Activated CD4-positive, alpha-beta T cell treated with anti-CD3 and anti-CD28 coated beads, Interleukin-2, amount 50 U/mL, for 1 hour (primary cell): ENCODE data around the gene KLHL6.
A peak's percentile ranks its signal among the peaks of the same experiment; 100 is the strongest.

Source experiments
- DNase-seq: peaks from one replicate; pipeline ENCODE4 v3.0.0-alpha.2; 2020

The KLHL6 gene

GRCh38 chr3:183563536-183563874 lies 8.0 kb upstream of the KLHL6 start:
- DNase-seq: no peak

DNA sequence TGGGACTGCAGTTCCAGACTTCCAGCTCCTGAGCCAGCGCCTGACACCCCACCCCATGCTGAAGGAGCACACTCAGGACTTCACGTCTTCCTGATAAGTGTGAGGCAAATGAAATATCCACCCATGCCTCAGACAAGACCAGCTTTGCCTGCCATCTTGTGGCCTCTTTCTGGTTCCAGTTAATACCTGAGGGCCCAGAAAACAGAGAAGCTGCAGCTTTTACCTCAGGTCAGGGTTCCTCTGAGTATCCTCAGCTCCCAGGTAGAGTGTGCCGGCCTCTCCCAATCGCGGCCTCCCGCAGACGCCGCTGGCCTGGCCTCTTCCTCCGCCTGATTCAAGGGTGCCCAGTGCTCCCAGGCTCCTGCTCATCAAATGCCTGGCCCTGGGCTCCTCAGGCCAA lies 5.1 kb upstream of the KLHL6 start:
- peak; percentile 8 for DNase-seq

- DNase-seq: no peak
Observed at GRCh38 chr3:183558495-183558894, 3.0 kb upstream of the KLHL6 start.

DNA sequence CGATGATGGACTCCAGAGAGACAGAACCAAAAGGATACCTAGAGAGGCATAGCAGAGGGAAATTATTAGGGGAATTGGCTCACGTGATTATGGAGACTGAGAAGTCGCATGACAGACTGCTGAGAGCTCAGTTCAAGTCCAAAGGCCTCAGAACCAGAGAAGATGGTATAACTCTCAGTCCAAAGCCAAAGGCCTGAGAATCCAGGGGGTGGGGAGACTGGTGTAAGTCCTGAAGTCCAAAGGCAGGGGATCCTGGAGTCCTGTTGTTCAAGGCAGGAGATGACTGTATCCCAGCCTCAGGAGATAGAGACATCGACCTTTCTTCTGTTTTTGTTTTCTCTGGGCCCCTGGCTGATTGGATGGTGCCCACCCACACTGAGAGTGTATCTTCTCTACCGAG lies 1.2 kb upstream of the KLHL6 start:
- no peak for DNase-seq

DNA sequence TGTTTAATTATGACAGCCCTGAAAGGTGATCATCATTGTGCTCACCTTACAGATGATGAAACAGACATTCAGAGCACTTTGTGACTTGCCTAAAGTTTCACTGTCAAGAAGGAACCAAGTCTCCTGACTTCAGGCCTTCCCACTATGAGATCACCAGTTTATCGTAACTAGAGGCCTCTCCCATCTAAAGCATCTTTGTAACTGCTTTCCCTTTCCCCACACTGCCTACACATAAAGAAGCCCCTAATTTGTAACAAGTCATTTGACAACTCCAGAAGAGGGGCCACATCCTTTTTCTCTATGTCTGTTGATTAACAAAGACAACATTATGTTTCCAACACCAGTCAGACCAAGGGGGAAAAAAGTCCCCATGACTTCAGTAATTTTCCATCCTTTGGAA lies 1.1 kb downstream of the KLHL6 start:
- DNase-seq: no peak

DNA sequence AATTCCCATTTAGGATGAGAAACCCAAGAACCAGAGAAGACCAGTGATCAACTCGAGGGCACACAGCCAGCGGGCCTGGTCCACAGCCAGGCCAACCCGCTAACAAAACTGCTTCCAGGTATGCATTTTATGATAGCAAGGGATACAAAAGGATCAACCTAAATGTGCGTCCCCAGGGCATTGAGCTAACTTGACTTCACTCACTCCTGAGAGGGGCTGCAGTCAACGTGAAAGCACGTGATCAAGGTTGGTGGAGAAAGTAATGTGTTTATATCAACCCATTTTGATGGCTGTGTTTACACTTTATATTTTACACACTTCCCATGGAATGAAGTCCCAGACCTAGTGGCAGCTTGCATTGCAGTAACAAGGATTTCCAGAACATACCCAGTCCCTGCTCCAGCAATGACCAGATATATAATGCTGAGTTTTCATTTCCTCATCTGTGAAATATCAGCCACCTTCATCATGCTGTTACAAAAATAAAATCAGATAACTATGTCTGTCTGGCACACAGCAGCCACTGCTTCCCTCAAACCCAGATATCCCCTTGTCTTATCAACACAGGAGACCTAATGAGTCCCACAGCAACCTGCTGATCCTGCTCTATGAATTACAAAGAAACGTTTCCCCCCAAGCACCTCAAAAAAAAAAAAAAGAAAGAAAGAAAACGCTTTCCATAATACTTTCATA lies 2.0 kb downstream of the KLHL6 start:
- no peak for DNase-seq

GRCh38 chr3:183551930-183552329 lies 3.6 kb downstream of the KLHL6 start:
- DNase-seq: peak; percentile 19

GRCh38 chr3:183548262-183548769 lies 7.2 kb downstream of the KLHL6 start:
- no peak for DNase-seq

DNA sequence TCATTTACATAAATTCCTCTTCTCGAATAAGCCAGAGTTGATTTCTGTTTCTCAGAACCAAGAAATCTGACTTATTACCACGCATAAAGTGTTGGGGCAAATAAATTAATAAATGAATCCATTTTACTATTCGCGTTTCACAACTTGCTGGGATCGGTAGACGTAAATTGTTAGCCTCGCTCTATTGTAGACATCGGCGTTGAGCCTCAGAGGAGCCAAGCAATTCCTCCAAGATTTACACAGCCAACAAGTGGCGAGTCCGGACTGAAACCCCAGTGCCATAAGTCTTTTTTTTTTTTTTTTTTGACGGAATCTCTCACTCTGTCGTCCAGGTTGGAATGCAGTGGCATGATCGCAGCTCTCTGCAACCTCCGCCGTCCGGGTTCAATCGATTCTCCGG lies 8.9 kb downstream of the KLHL6 start:
- no peak for DNase-seq

DNA sequence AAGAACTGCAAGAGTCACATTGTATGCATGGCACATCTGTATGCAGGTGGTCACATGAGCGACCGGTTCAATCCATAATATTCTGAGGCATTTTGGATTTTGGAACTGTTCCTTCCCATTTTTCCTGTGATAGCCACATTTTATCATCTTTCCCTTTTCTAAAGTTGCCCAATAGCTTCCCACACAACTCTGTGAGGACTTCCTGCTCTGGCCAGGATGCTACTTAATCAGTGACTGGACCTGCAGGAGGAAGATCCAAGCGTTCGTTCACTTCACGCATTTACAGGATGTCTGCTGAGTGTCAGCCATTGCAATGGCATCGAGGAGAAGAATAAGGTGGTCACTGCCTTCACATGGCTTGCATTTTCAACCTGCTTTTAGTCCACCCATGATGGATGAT lies 9.8 kb downstream of the KLHL6 start:
- DNase-seq: no peak

DNA sequence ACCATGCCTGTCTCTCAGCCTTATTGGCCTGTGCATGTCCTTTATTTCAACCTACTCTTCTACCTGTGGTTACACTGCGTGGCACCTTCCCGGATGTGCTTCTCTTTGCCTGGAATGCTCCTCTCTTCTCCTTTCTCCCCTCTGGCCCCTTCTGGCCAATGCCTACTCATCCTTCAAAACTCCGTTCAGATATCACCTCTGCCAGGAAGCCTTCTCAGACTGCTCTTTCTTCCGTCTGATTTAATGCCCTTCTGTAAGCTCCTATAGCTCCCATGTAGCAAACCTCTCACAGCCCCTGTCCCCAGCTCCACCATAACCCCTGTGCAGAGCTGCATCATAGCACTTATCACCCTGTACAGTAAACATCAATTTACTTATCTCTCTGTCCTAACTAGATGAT lies 13.2 kb downstream of the KLHL6 start:
- no peak for DNase-seq

DNA sequence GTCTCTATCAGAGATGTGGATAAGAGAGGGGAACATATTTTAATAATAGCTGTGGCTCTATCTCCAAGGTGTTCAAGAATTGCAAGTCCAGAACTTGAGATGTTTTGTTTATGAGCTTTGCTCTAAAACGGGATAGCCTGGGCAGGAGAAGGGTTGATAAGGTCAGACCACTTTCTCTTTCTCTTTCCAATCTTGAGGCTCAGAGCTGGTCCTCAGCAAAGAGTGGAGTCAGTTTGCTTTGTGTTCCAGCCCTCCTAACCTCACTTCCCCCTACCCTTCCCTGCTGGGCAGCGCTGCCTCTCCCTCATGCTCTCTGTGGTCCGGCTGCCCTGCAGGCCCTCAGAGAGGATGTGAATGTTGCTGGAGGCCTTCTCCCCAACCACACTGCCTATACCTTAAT lies 13.8 kb downstream of the KLHL6 start:
- no peak for DNase-seq

DNA sequence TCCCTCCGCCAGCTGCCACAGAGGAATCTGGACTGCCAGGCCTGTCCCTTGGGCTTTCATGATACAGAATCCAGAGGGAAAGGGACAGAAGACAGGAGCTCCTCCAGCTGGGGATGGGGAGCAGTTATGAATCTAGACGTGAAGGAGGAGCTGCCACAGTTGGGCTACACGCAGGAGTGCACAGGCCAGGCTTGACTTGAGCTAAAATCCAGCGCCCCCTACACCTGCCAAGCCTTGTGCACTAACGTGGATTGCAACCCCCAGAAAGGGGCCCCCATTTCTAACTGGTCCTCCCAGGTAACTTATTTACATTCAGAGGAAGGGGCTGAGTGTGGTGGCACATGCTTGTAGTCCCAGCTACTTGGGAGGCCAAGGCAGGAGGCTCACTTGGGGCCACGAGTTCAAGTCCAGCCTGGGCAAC lies 14.3 kb downstream of the KLHL6 start:
- no peak for DNase-seq

GRCh38 chr3:183540501-183541234 lies 14.8 kb downstream of the KLHL6 start:
- no peak for DNase-seq

GRCh38 chr3:183539811-183540210 lies 15.7 kb downstream of the KLHL6 start:
- no peak for DNase-seq

- no peak for DNase-seq
Observed at GRCh38 chr3:183538486-183538885, 17.0 kb downstream of the KLHL6 start.

- no peak for DNase-seq
Observed at GRCh38 chr3:183537295-183537730, 18.2 kb downstream of the KLHL6 start.

DNA sequence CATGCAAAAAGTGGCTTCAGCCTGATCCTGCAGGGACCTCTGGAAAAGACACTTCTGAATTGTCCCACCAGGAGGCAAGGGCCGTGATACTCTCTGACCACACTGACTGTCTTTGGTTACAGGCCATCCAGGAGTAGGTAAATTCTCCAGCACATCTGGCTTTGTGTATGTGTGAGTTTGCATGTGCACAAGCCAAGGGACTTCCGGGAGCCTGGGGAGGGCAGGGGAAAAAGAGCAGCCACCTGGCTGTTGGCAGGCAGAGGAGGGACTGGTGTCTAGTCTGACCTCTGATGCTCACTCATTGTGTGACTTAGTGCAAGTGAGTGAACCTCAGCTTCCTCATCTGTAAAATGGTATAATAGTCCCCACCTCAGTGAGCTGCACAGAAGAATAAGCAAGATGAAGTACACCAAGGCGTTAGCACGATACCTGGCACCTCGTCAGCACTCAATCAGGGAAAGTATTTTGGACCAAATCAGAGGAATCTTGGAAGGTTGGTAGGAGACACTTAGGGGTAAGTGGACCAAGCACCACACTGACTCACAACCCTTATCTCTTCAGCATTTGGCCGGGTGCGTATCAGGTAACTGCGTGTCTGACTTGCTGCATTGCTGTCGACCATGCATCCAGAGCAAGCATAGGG lies 19.1 kb downstream of the KLHL6 start:
- no peak for DNase-seq

DNA sequence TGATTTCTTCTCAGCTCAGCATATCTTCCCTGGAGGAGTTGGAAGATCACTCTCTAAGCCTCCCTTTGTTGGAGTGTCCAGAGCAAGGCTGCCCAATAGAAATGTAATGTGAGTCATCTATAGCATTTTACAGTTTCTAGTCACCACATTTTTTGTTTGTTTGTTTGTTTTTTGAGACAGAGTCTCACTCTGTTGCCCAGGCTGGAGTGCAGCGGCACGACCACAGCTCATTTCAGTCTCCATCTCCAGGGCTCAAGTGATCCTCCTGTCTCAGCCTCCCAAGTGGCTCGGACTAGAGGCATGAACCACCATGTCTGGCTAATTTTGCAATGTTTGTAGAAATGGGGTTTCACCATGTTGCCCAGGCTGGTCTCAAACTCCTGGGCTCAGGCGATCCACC lies 21.3 kb downstream of the KLHL6 start:
- DNase-seq: no peak

DNA sequence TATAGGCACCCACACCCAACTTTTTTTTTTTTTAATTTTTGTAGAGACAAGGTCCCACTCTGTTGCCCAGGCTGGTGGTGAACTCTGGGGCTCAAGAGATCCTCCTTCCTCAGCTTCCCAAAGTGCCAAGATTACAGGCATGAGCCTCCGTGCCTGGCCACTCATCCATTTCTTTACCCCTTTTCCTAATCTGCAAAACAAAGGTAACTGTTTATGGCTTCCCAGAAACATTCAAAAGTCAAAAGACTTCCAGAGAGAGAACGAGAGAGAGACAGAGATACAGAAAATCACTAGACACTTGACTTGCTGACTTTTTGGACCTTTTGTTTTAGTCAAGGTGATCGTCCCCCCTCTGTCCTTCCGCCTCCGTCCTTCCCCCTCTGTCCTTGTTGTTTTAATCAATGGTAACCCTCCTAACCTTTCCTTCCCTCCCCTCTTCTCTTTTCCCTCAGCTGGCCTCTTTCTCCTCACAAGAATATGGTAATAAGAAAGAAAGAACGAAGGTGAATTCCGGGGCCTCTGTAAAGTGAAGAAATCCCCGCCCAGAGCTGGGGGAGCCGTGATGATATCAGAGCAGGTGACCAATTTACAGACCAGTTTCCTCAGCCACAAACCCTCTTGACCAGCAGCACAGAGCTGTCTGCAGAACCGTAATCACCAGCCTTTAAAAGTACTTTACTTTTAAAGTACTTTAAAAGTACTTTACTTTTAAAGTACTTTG lies 21.9 kb downstream of the KLHL6 start:
- no peak for DNase-seq

DNA sequence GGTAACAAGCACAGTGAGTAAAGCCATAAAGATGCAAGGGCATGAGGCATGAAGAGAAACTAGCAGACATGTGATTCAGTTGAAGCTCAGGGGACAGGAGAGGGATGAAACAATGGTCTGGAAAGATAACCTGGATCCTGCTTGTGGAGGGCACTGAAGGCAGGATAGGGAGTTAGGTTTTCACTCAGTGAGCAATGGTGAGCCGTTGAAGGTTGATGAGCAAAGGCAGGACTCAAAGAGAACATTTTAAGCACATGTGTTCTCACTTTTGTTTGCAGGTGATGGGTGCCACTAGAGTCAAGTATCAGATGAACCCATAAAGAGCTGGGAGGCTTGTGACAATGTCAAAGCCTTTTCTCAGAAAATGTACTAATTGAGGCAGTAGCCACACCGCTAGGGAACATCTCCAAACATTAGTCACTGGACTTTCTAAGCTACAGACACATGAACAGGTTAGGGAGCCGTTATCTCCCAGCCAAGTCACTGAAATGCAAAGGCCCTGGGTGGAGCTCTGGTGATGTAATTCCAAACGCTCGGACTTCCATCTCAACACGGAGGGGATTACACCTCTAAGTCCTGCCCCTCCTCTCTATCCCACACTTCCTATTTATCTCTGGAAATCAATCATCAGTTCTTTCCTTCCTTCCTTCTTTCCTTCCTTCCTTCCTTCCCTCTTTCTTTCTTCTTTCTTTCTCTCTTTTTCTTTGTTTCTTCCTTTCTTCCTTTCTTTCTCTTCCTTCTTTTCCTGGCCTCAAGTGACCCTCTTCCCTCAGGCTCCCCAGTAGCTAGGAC lies 22.7 kb downstream of the KLHL6 start:
- DNase-seq: no peak

DNA sequence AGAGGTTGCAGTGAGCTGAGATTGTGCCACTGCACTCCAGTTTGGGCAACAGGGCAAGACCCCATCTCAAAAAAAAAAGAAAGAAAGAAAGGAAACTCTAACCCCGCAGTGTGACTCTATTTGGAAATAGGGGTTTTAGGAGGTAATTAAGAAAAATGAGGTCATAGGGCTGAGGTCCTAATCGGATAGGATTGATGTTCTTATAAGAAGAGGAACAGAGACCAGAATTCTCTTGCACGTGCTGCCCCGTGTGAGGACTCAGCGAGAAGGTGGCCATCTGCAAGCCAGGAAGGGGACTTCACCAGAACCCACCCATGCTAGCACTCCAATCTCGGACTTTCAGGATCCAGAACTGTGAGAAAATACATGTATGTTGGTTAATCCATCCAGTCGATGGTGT lies 25.8 kb downstream of the KLHL6 start:
- DNase-seq: no peak

GRCh38 chr3:183529185-183529584 lies 26.3 kb downstream of the KLHL6 start:
- no peak for DNase-seq
